Right cardiac atrium (tissue), 5 donors: Measurements from ENCODE around the gene ZNF286A. TPM values are rescaled to one million over a fixed set of nuclear protein-coding genes. Genes with fewer than 3 reads are reported as not detected.

Experiments used
- polyA plus RNA-seq: library from polyadenylated mRNA; stranded (reverse); fragments of 200-250 nt; gene quantifications from one replicate; pipeline ENCODE4 v1.2.3, GENCODE V29; 2013
- total RNA-seq, 4 donors: library from RNA; stranded (reverse); fragmentation: NEBNext Ultra II Directional; extraction: Animal tissue kit (Norgen Biotek cat#: 25700); gene quantifications; one replicate each; pipeline ENCODE4 v1.2.1, GENCODE V29; 2021
- donor health status: healthy with polysubstance abuse.
- donor health status: DM: no; HTN: yes; CAD: no.
- donor health status: DM: no; HTN: no; CAD: no.
- donor health status: DM: no; HTN: yes; CAD: no; lungs with severe emphysema.
- donor health status: DM: yes; HTN: yes; CAD: no.

ZNF286A gene
- total and polyA plus RNA-seq, 5 donors = 13.0 to 25.4 (median 18.3) TPM

Other genes with a start within 250 kb of the ZNF286A start
- 1 to 10 TPM; 1.4 to 3.6 (median 2.3) TPM for gene CDRT4, start 232.1 kb upstream of the ZNF286A start, total RNA-seq
- gene CDRT4, start 232.1 kb upstream of the ZNF286A start, polyA plus RNA-seq = 2.7 TPM
- gene TVP23C, start 136.3 kb upstream of the ZNF286A start, total RNA-seq = 1 to 10 TPM; 5.4 to 9.0 (median 6.8) TPM
- gene TVP23C, start 136.3 kb upstream of the ZNF286A start, polyA plus RNA-seq = 3.5 TPM
- gene FBXW10B, start 80.0 kb upstream of the ZNF286A start, total RNA-seq = 1 to 10 TPM in 1 of 4 donors, under 1 TPM in 3; 0.40 to 1.1 (median 0.54) TPM
- 0.70 TPM for gene FBXW10B, start 80.0 kb upstream of the ZNF286A start, polyA plus RNA-seq
- gene TRIM16, start 15.4 kb upstream of the ZNF286A start, total RNA-seq = 10 to 100 TPM; 19.6 to 42.0 (median 33.0) TPM
- gene TRIM16, start 15.4 kb upstream of the ZNF286A start, polyA plus RNA-seq = 17.9 TPM
- gene TBC1D26, start 32.5 kb downstream of the ZNF286A start, total RNA-seq = not detected
- not detected for gene TBC1D26, start 32.5 kb downstream of the ZNF286A start, polyA plus RNA-seq
- under 1 TPM; 0.28 to 0.64 (median 0.42) TPM for gene ADORA2B, start 245.4 kb downstream of the ZNF286A start, total RNA-seq
- 0.38 TPM for gene ADORA2B, start 245.4 kb downstream of the ZNF286A start, polyA plus RNA-seq